ENCODE results near the gene RFX7.
"Not testable (repeated sequence)": the region's sequence is repeated elsewhere in the genome, so short reads cannot be mapped to it uniquely, and the experiment has no call there.

The RFX7 gene

DNA sequence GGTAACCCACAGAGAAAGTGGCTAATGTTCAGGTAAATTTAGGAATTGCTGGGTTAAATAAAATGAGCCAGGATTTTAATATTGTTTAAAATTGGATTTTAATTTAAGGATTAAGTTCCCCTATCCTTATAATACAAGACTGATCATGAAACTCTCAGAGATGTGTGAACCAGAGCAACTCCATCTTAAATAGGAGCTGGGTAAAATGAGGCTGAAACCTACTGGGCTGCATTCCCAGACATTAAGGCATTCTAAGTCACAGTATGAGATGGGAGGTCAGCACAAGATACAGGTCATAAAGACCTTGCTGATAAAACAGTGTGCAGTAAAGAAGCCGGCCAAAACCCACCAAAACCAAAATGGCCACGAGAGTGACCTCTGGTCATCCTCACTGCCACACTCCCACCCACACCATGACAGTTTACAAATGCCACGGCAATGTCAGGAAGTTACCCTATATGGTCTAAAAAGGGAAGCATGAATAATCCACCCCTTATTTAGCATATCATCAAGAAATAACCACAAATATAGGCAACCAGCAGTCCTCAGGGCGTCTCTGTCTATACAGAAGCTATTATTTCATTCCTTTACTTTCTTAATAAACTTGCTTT is 40.3 kb downstream of the RFX7 start:
- not testable (repeated sequence) for DNase-seq

- no peak for DNase-seq
Observed at GRCh38 chr15:56202701-56203100, 41.0 kb downstream of the RFX7 start.

- DNase-seq, result no peak
Observed at GRCh38 chr15:56199038-56199437, 44.6 kb downstream of the RFX7 start.

GRCh38 chr15:56194035-56194434 is 49.6 kb downstream of the RFX7 start:
- peak; percentile 41 for DNase-seq

GRCh38 chr15:56192659-56193442 is 50.8 kb downstream of the RFX7 start:
- DNase-seq, result no peak

- no peak for DNase-seq
Observed at GRCh38 chr15:56187665-56188064, 56.0 kb downstream of the RFX7 start.

GRCh38 chr15:56185980-56186379 is 57.7 kb downstream of the RFX7 start:
- no peak for DNase-seq

DNA sequence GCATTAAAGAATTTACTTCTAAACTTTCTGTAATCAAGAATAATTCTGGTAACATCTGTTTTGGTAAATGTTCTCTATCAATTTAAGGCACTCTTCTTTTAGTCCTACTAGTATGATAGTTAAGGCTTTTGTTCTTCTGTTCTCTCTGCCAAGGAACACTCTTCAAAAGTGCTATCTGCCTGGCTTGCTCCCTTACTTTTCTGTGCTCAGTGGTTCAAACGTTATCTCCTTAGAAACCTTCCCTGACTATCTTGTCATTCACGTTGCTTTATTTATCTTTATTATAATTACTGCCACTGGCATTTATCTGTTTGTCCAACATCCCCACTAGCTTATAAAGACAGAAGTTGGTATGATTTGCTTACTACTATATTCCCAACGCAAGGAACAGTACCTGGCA is 59.2 kb downstream of the RFX7 start:
- DNase-seq, result no peak

- no peak for DNase-seq
Observed at GRCh38 chr15:56180851-56181250, 62.8 kb downstream of the RFX7 start.

DNA sequence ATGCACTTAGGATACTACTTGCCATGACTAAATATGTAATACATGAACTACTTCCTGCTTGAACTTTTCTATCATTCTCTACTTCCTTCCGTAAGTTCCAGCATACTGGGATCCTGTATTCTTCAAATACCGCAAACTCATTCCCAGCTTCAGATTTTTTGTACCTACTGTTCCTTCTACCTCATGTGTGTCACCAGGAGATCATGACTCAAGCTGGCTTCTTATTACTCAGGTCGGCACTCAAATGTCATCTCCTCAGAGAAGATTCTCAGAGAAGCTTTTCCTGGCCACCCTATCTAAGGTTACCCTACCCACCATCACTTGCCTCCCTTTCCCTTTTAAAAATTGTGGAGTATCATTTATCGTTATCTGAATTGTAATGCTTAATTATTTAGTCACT is 66.7 kb downstream of the RFX7 start:
- DNase-seq, result no peak

- no peak for DNase-seq
Observed at GRCh38 chr15:56175788-56176187, 67.9 kb downstream of the RFX7 start.

DNA sequence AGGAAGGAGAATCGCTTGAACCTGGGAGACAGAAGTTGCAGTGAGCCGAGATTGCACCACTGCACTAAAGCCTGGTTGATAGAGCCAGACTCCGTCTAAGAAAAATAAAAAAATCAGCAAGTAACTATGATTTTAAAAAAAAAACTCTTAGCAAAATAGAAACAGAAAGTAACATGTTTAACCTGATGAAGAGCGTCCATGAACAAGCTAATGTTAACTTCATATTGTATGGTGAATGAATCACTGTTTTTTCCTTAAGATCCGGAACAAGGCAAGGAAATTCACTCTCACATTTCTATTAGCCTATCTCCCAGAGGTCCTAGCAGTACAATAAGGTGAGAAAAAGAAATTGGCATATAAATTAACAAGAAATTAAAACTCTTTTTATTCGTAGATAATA is 69.0 kb downstream of the RFX7 start:
- DNase-seq, result no peak

DNA sequence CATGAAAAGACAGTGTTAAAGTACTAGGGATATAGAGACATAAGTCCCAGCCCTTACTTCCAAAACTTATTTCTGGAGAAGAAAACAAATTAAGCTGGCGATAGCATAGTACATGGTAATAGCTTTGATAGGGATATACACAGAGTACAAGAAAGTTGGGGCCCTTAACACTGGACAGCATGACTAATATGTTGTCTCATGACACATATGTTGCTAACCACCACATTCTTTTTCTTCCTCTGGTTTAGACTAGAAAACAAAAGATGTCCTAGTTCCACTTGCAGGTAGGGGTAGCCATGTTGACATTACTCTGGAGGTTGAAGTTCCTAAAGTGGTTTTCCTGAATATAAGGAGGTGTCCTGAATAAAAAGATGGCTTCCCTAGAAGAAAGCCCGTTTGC is 75.3 kb downstream of the RFX7 start:
- DNase-seq, result peak; percentile 26

DNA sequence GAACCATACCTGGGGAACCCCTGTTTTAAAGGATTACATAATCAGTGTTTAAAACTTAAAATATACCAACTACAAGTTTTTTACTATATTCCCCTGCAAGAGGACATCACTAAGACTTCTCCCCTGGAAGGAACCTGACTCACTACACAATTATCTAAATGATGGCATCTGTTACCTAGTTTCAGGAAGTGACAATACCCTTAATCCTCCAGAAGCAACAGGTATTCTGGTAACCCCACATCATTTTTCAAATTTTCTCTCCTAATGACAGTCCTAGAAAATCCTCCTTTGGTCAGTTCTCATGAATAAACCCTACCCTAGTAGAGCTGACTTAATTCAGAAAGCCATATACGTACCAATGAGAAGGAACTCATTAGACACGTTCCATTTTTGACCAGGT is 78.4 kb downstream of the RFX7 start:
- no peak for DNase-seq

DNA sequence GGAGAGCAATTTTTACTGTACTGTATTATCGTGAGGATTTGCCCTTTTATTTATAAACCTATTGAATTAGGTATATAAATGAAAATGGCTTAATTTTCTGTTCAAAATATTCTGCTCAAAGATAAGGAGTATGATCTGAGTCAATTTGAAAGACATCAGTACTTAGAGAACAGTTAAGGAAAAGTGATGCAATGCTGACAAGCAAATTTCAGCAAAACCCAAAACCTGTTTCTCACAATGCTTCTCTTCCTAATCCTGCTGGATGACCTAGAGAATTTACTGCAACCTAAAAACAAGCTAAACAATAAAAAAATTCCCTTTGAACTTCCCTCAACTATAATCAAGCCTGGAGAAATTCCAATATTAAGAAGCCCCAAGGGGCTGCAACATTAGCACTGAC is 82.7 kb downstream of the RFX7 start:
- no peak for DNase-seq

DNA sequence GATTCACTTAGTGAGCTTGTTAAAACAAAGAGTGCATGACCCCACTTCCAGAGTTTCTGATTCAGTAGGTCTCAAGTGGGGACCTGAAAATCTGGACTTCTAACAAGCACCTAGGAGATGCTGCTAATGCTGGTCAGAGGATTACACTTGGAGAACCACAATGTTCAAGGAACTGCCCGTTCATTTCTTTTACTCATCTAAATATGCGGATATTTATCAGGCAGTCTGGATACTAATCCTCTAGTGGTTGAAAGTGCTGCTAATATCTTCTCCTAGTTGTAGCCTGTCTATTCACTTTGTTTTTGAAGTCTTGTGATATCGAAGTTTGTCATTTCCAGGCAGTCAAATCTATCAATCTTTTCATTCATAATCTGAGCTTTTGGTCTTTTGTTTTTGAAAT is 86.8 kb downstream of the RFX7 start:
- DNase-seq, result no peak

GRCh38 chr15:56155278-56155677 is 88.4 kb downstream of the RFX7 start:
- DNase-seq, result not testable (repeated sequence)

DNA sequence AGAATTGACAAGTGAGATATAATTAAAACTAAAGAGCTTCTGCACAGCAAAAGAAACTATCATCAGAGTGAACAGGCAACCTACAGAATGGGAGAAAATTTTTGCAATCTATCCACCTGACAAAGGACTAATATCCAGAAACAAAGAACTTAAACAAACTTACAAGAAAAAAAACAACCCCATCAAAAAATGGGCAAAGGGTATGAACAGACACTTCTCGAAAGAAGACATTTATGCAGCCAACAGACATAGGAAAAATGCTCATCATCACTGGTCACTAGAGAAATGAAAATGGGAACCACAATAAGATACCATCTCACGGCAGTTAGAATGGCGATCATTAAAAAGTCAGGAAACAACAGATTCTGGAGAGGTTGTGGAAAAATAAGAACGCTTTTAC is 88.9 kb downstream of the RFX7 start:
- not testable (repeated sequence) for DNase-seq

DNA sequence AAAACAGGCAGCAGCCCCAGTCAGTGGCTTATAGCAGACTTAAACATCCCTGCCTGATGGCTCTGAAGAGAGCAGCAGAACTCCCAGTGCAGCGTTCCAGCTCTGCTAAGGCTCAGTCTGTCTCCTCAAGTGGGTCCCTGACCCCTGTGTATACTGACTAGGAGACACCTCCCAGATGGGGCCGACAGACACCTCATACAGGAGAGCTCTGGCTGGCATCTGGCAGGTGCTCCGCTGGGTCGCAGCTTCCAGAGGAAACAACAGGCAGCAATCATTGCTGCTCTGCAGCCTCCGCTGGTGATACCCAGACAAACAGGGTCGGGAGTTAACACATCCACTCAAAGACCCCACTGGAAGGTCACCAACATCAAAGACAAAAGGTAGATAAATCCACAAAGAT is 93.5 kb downstream of the RFX7 start:
- DNase-seq, result no peak

DNA sequence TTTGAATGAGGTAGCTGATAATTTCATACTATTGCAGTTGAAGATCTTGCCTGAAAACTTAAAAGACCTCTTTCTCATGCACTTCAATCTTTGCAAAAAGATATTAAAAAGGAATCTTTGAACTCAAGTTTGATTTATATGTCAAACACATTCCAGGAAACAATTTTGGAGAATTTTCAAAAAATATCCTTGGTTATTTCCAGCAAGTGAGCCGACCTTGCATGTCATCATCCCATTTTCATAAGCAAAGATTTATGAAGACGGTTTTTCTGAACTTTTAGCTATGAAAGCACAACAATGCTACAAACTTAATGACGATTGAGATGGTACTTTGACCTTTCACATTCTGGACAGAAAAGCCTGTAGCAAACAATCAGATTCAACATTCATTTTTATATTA is 95.6 kb downstream of the RFX7 start:
- no peak for DNase-seq

- DNase-seq, result peak; percentile 24
Observed at GRCh38 chr15:56146756-56147155, 96.9 kb downstream of the RFX7 start.

DNA sequence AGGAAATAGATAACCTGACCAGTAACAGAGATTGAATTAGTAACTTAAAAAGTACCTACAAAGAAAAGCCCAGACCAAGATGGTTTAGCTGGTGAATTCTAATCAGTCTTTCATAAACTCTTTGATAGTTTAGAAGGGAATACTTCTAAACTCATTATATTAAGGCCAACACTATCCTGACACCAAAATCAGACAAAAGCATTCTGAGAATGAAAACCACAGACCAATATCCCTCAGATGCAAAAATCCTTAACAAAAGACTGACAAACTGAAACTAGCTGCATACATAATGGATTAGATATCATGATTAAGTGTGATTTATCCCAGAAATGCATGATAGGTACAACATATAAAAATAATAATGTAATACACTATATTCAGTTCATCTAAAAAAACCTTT is 115.6 kb downstream of the RFX7 start:
- no peak for DNase-seq

DNA sequence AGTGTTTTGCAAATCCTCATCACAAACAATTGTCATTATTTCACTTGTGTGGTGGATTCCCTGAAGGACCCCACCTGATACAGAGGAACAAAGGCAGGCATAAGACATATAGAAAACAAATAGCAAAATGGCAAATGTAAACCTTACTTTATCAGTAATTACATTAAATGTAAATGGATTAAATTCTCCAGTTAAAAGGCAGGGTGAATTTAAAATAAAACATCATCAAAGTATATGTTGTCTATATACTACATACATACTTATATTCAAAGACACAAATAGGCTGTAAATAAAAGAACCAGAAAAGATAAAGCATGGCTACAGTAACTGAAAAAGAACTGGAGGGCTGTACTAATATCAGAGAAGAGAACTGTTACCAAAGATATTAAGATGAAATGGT is 117.3 kb downstream of the RFX7 start:
- DNase-seq, result no peak

- DNase-seq, result no peak
Observed at GRCh38 chr15:56124391-56124790, 119.3 kb downstream of the RFX7 start.

GRCh38 chr15:56105855-56106254 is 137.8 kb downstream of the RFX7 start:
- no peak for DNase-seq

Data from fibroblast of skin of back (primary cell).